Neural cell (in vitro differentiated cells): ENCODE measurements around the gene RTP1. TPM values are rescaled to one million over a fixed set of nuclear protein-coding genes. Genes with fewer than 3 reads are reported as not detected.

Experiments
- H2AFZ ChIP-seq: fragments of 200-600, 300-800 bp; sonication (generic), shearing (Covaris generic); 2 replicates; pipeline ENCODE4 v1.6.0; 2014; ENCODE audit warnings: low read depth, mild to moderate bottlenecking, antibody characterized with exemption, low read length, moderate library complexity
- H3F3A ChIP-seq: fragments of 200-600 bp; shearing (Covaris generic); 2 replicates; pipeline ENCODE4 v1.6.1; 2016; ENCODE audit warnings: mild to moderate bottlenecking, moderate library complexity, mixed read lengths, antibody characterized with exemption, low read length; ENCODE audit not compliant: insufficient read depth, poor library complexity, severe bottlenecking
- H3K27ac ChIP-seq: fragments of 200-600, 300-800 bp; sonication (generic), shearing (Covaris generic); 2 replicates; pipeline ENCODE4 v1.5.1; 2014; ENCODE audit warnings: mild to moderate bottlenecking, low read length, moderate library complexity
- H3K27me3 ChIP-seq: fragments of 300-800, 200-600 bp; sonication (generic), shearing (Covaris generic); 2 replicates; pipeline ENCODE4 v1.6.0; 2014; ENCODE audit warnings: mild to moderate bottlenecking, low read depth, low read length, moderate library complexity; ENCODE audit not compliant: insufficient read depth
- H3K36me3 ChIP-seq: fragments of 300-800, 200-600 bp; sonication (generic), shearing (Covaris generic); 2 replicates; pipeline ENCODE4 v1.5.1; 2014; ENCODE audit warnings: mild to moderate bottlenecking, antibody characterized with exemption, low read length, moderate library complexity; ENCODE audit not compliant: insufficient read depth
- H3K4me2 ChIP-seq: fragments of 300-800, 200-600 bp; sonication (generic), shearing (Covaris generic); 2 replicates; pipeline ENCODE4 v1.6.0; 2014; ENCODE audit warnings: mild to moderate bottlenecking, low read length
- H3K4me3 ChIP-seq: fragments of 300-800, 200-600 bp; sonication (generic), shearing (Covaris generic); 2 replicates; pipeline ENCODE4 v1.5.1; 2014; ENCODE audit warnings: mild to moderate bottlenecking, low read length, moderate library complexity
- H3K79me2 ChIP-seq: fragments of 200-600 bp; shearing (Covaris generic); replicated peaks from 2 replicates; pipeline ENCODE4 v1.6.0; 2014; ENCODE audit warnings: mild to moderate bottlenecking, low read length, moderate library complexity; ENCODE audit not compliant: insufficient read depth
- H3K9ac ChIP-seq: fragments of 300-800, 200-600 bp; sonication (generic), shearing (Covaris generic); 2 replicates; pipeline ENCODE4 v1.6.1; 2016; ENCODE audit warnings: mild to moderate bottlenecking, low read length, mixed read lengths
- H3K9me2 ChIP-seq: fragments of 200-600 bp; shearing (Covaris generic); 2 replicates; pipeline ENCODE4 v1.6.1; 2016; ENCODE audit warnings: mild to moderate bottlenecking, low read length, mixed read lengths; ENCODE audit not compliant: insufficient read depth
- H3K9me3 ChIP-seq: fragments of 200-600, 300-800 bp; sonication (generic), shearing (Covaris generic); 2 replicates; pipeline ENCODE4 v1.6.1; 2016; ENCODE audit warnings: mild to moderate bottlenecking, mixed run types, low read length, moderate library complexity, mixed read lengths
- H4K20me1 ChIP-seq: fragments of 200-600 bp; shearing (Covaris generic); 2 replicates; pipeline ENCODE4 v1.6.1; 2016; ENCODE audit warnings: mild to moderate bottlenecking, mixed run types; ENCODE audit not compliant: insufficient read depth
- CTCF ChIP-seq: fragments of 450-650 bp; IDR thresholded peaks from 2 replicates; pipeline ENCODE4 v1.5.1; 2014; ENCODE audit warnings: antibody characterized with exemption, mild to moderate bottlenecking, moderate library complexity; ENCODE audit not compliant: poor library complexity, severe bottlenecking
- EP300 ChIP-seq: fragments of 450-650 bp; conservative IDR thresholded peaks from 2 replicates; pipeline ENCODE4 v1.6.1; 2014; ENCODE audit warnings: antibody characterized with exemption, mild to moderate bottlenecking, moderate library complexity; ENCODE audit not compliant: poor library complexity, severe bottlenecking
- EZH2 ChIP-seq: fragments of 200-600, 300-800 bp; shearing (Covaris generic), sonication (generic); IDR thresholded peaks from 2 replicates; pipeline ENCODE4 v1.6.1; 2014; ENCODE audit warnings: antibody characterized with exemption, low read length, borderline replicate concordance, mild to moderate bottlenecking; ENCODE audit not compliant: insufficient read depth, poor library complexity, severe bottlenecking
- MXI1 ChIP-seq: fragments of 450-650 bp; conservative IDR thresholded peaks from 2 replicates; pipeline ENCODE4 v1.6.1; 2014; ENCODE audit warnings: antibody characterized with exemption, mild to moderate bottlenecking; ENCODE audit not compliant: poor library complexity, severe bottlenecking
- POLR2AphosphoS5 ChIP-seq: IDR thresholded peaks from 2 replicates; pipeline ENCODE4 v1.6.1; 2012
- RAD21 ChIP-seq: fragments of 450-650 bp; conservative IDR thresholded peaks from 2 replicates; pipeline ENCODE4 v1.6.1; 2014; ENCODE audit warnings: antibody characterized with exemption, mild to moderate bottlenecking, moderate library complexity
- REST ChIP-seq: IDR thresholded peaks from 2 replicates; pipeline ENCODE4 v1.6.1; 2012; ENCODE audit warnings: borderline replicate concordance
- SMC3 ChIP-seq: fragments of 450-650 bp; conservative IDR thresholded peaks from 2 replicates; pipeline ENCODE4 v1.6.1; 2014; ENCODE audit warnings: antibody characterized with exemption, mild to moderate bottlenecking, moderate library complexity; ENCODE audit not compliant: poor library complexity
- TAF1 ChIP-seq: IDR thresholded peaks from 2 replicates; pipeline ENCODE4 v1.6.1; 2012; ENCODE audit warnings: low read depth
- polyA plus RNA-seq: library from polyadenylated mRNA; depleted of rRNA; stranded (reverse); fragments of >200 nt; gene quantifications from 2 replicates; pipeline ENCODE4 v1.2.3, GENCODE V29; 2014

RTP1 gene
- polyA plus RNA-seq, 1 donor from 2014 or later: 2.0 TPM

- no peaks in the 10 kb centered on the region for H4K20me1 ChIP-seq
- no peak overlapping the region for H3K9ac ChIP-seq
- no peaks in the 10 kb centered on the region for H3K36me3 ChIP-seq
- H3K27me3 ChIP-seq: no peaks in the 10 kb centered on the region
- TF ChIP-seq MXI1 (no peak), POLR2AphosphoS5 (no peak), REST (no peak), EZH2 (no peak)
- no peak overlapping the region for H3K4me2 ChIP-seq
- H3K9me3 ChIP-seq: no peaks in the 10 kb centered on the region
- no peak overlapping the region for H2AFZ ChIP-seq
- H3K27ac ChIP-seq: no peak overlapping the region
- H3K79me2 ChIP-seq: no peaks in the 10 kb centered on the region
- H3K4me3 ChIP-seq: no peak overlapping the region
- no peaks in the 10 kb centered on the region for H3F3A ChIP-seq
- H3K9me2 ChIP-seq: no peaks in the 10 kb centered on the region
Measured at GRCh38 chr3:187236962-187237361, 39.7 kb downstream of the RTP1 start.

GRCh38 chr3:187237741-187238140 is 40.5 kb downstream of the RTP1 start:
- TF ChIP-seq CTCF (no peak), MXI1 (no peak), SMC3 (no peak), EZH2 (no peak), RAD21 (no peak), REST (no peak), TAF1 (no peak), EP300 (no peak), POLR2AphosphoS5 (no peak)

More at GRCh38 chr3:187237741-187238140, 40.5 kb downstream of the RTP1 start:
- H3F3A ChIP-seq: no peaks in the 10 kb centered on the region
- no peaks in the 10 kb centered on the region for H4K20me1 ChIP-seq
- H2AFZ ChIP-seq: no peak overlapping the region
- no peaks in the 10 kb centered on the region for H3K9me3 ChIP-seq
- H3K27me3 ChIP-seq: no peaks in the 10 kb centered on the region
- H3K9ac ChIP-seq: no peak overlapping the region
- H3K4me3 ChIP-seq: no peak overlapping the region
- no peak overlapping the region for H3K4me2 ChIP-seq
- H3K27ac ChIP-seq: no peak overlapping the region
- H3K79me2 ChIP-seq: no peaks in the 10 kb centered on the region
- no peaks in the 10 kb centered on the region for H3K36me3 ChIP-seq
- no peaks in the 10 kb centered on the region for H3K9me2 ChIP-seq
